GM19328 (cell line): ENCODE data around the gene ASB13.

Experiments
- ATAC-seq: cut with Tn5 transposase; IDR thresholded peaks from one replicate; pipeline ENCODE4 v1.9.1; 2021; ENCODE audit warnings: mild to moderate bottlenecking, moderate library complexity; ENCODE audit not compliant: unreplicated experiment

The ASB13 gene

GRCh38 chr10:5670662-5671375 lies 4.4 kb upstream of the ASB13 start:
- ATAC-seq = no peak

GRCh38 chr10:5669604-5670003 lies 3.2 kb upstream of the ASB13 start:
- no peak for ATAC-seq

GRCh38 chr10:5668429-5668828 lies 2.0 kb upstream of the ASB13 start:
- ATAC-seq = no peak

GRCh38 chr10:5666841-5667630 lies 641 bp upstream of the ASB13 start:
- no peak for ATAC-seq

- no peak for ATAC-seq
Measured at GRCh38 chr10:5665373-5666007, 905 bp downstream of the ASB13 start.

- ATAC-seq = no peak
Measured at GRCh38 chr10:5663692-5664427, 2.5 kb downstream of the ASB13 start.

- ATAC-seq = no peak
Measured at GRCh38 chr10:5662708-5663579, 3.5 kb downstream of the ASB13 start.

GRCh38 chr10:5661043-5661442 lies 5.4 kb downstream of the ASB13 start:
- no peak for ATAC-seq

- no peak for ATAC-seq
Measured at GRCh38 chr10:5659702-5660528, 6.5 kb downstream of the ASB13 start.

GRCh38 chr10:5658871-5659618 lies 7.3 kb downstream of the ASB13 start:
- no peak for ATAC-seq

- no peak for ATAC-seq
Measured at GRCh38 chr10:5656737-5657579, 9.4 kb downstream of the ASB13 start.

- no peak for ATAC-seq
Measured at GRCh38 chr10:5655121-5655520, 11.3 kb downstream of the ASB13 start.

- ATAC-seq = no peak
Measured at GRCh38 chr10:5654218-5654755, 12.1 kb downstream of the ASB13 start.

GRCh38 chr10:5652746-5653145 lies 13.6 kb downstream of the ASB13 start:
- no peak for ATAC-seq

- no peak for ATAC-seq
Measured at GRCh38 chr10:5651388-5651764, 15.0 kb downstream of the ASB13 start.

GRCh38 chr10:5650664-5651387 lies 15.6 kb downstream of the ASB13 start:
- no peak for ATAC-seq

GRCh38 chr10:5649746-5650145 lies 16.6 kb downstream of the ASB13 start:
- no peak for ATAC-seq
